Small intestine (tissue), 7 donors: ENCODE data around the gene ALDH1L1. TPM values are rescaled to one million over a fixed set of nuclear protein-coding genes. Genes with fewer than 3 reads are reported as not detected.

ENCODE experiments used
- DNase-seq, 2 donors: peaks; one replicate each; pipeline versions ENCODE4 v3.0.0 to v3.0.0-alpha.2; 2013
- FAIRE-seq: peaks from 2 replicates; lab custom pipeline; 2012; peaks lifted over from hg19 to GRCh38; lab: Jason Lieb, UNC
- H3K27ac ChIP-seq, 3 donors: one replicate each; pipeline ENCODE4 v1.5.1; 2013; ENCODE audit warnings: low read length in 2 of 3, mild to moderate bottlenecking in 2 of 3, control low read depth in 1 of 3, inconsistent platforms in 1 of 3, low read depth in 1 of 3, moderate library complexity in 1 of 3
- H3K27me3 ChIP-seq, 3 donors: one replicate each; pipeline ENCODE4 v1.6.1; 2013; ENCODE audit warnings: low read length in 3 of 3, inconsistent platforms in 1 of 3; ENCODE audit not compliant: control insufficient read depth in 3 of 3, insufficient read depth in 3 of 3
- H3K36me3 ChIP-seq, 3 donors: one replicate each; pipeline ENCODE4 v1.6.1; 2013; ENCODE audit warnings: low read length in 3 of 3, inconsistent platforms in 1 of 3, low read depth in 1 of 3, mild to moderate bottlenecking in 1 of 3, moderate library complexity in 1 of 3; ENCODE audit not compliant: control insufficient read depth in 3 of 3, insufficient read depth in 2 of 3
- H3K4me1 ChIP-seq, 3 donors: one replicate each; pipeline ENCODE4 v1.6.1; 2013; ENCODE audit warnings: low read length in 2 of 3, inconsistent platforms in 1 of 3, low read depth in 1 of 3, mild to moderate bottlenecking in 1 of 3, moderate library complexity in 1 of 3; ENCODE audit not compliant: control insufficient read depth in 3 of 3, insufficient read depth in 2 of 3
- H3K4me3 ChIP-seq, 3 donors: one replicate each; pipeline ENCODE4 v1.5.1; 2013; ENCODE audit warnings: low read length in 3 of 3, control low read depth in 1 of 3, inconsistent platforms in 1 of 3, low read depth in 1 of 3, mild to moderate bottlenecking in 1 of 3, moderate library complexity in 1 of 3
- H3K9me3 ChIP-seq, 2 donors: one replicate each; pipeline ENCODE4 v1.6.1; 2013; ENCODE audit warnings: low read depth in 1 of 2, low read length in 1 of 2; ENCODE audit not compliant: control insufficient read depth in 2 of 2, insufficient read depth in 1 of 2
- WGBS, 3 donors: extraction: QIAGEN DNeasy Blood & Tissue Kit; methylation state at CpG; one replicate each; pipeline ENCODE4 v1.1.7; 2013; 5-methylcytosine and 5-hydroxymethylcytosine counted together
- polyA plus RNA-seq, 4 donors: library from polyadenylated mRNA; stranded (reverse) in 3 of 4; unstranded in 1 of 4; fragments of 200-250 nt in 3 of 4; fragments of 120-200 nt in 1 of 4; gene quantifications; one replicate each; pipeline versions ENCODE4 v1.2.1 to v1.2.3, GENCODE V29; 2013
- donor health status: healthy with polysubstance abuse.
- donor health status: control.
- donor health status: control.
- donor health status: Bipolar disorder and iron deficiency.
- donor health status: healthy.

ALDH1L1 gene
- polyA plus RNA-seq, 4 donors = 0.27 to 58.7 (median 2.5) TPM

- peaks cover 0 to 24% (median 0%) of the 10 kb centered on the region in 3 donors for H3K36me3 ChIP-seq
- FAIRE-seq (no peak), DNase-seq (no peak)
- H3K27me3 ChIP-seq = no peaks in the 10 kb centered on the region
- no peak overlapping the region for H3K4me3 ChIP-seq
- peaks cover 0 to 11% (median 6%) of the 10 kb centered on the region in 3 donors for H3K4me1 ChIP-seq
- H3K9me3 ChIP-seq = no peaks in the 10 kb centered on the region
- WGBS, 3 donors = 93 to 95% (median 95%) methylated on average over 13 of the region's 13 CpGs
- H3K27ac ChIP-seq = no peak overlapping the region
Observed at GRCh38 chr3:126057936-126058335, 122.5 kb downstream of the ALDH1L1 start.

GRCh38 chr3:126057501-126057819 is 122.9 kb downstream of the ALDH1L1 start:
- Histone ChIP-seq H3K36me3 (peaks cover 0 to 22% (median 0%) of the 10 kb centered on the region in 3 donors), H3K4me3 (no peak overlapping the region), H3K4me1 (peaks cover 0 to 11% (median 6%) of the 10 kb centered on the region in 3 donors), H3K27me3 (no peaks in the 10 kb centered on the region), H3K9me3 (no peaks in the 10 kb centered on the region), H3K27ac (peak overlapping the region in 1 of 3 donors; percentile 88)
- FAIRE-seq (no peak), DNase-seq (no peak)
- 81 to 94% (median 90%) methylated on average over 10 of the region's 10 CpGs for WGBS, 3 donors

DNA sequence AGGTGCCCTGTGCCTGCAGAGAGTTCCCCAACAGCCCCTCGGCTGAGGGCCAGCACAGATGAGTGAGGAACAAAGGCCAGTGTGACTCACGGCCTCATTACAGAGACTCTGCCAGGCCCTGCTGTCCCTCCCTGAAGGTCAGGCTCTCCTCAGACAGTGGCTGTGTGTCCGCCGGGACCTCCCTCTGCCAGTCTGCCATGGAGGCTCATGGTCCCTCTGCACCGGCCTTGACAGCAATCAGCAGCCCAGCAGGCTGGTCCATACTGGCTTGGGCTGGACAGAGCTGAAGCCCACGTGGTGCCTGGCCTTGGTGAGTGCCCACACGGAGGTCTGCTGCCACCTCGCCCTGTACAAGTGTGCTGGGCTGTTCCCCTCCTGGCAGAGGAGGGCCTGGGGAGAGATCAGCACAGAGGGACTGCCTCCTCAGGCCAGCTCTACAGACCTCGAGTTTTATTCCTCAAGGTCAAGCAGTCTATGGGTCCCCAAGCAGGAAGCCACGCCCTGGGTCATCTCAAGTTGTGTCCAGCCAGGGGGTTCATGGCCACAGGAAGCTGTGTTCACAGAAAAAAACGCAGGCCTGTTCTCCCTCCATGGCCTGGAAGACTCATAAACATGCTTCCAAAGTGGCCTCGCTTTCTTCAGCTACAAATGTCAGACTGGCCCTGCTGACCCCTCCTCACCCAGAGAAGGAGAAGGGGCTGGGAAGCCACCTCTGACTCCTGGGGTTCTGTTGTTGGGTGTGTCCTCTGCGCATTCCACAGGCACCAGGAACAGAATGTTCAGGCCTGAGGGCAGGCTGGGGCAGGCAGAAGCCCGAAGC is 123.5 kb downstream of the ALDH1L1 start:
- no peak overlapping the region for H3K4me3 ChIP-seq
- no peak for FAIRE-seq

GRCh38 chr3:126056088-126056487 is 124.3 kb downstream of the ALDH1L1 start:
- FAIRE-seq (no peak), DNase-seq (no peak)
- Histone ChIP-seq H3K36me3 (peaks cover 0 to 19% (median 0%) of the 10 kb centered on the region in 3 donors), H3K4me1 (peaks cover 0 to 11% (median 6%) of the 10 kb centered on the region in 3 donors), H3K4me3 (no peak overlapping the region), H3K9me3 (no peaks in the 10 kb centered on the region), H3K27ac (no peak overlapping the region), H3K27me3 (no peaks in the 10 kb centered on the region)
- 88 to 96% (median 92%) methylated on average over 10 of the region's 10 CpGs for WGBS, 3 donors

More for the DNA sequence above, 123.5 kb downstream of the ALDH1L1 start:
- DNase-seq = peak; percentile 69 to 92
- Histone ChIP-seq H3K4me1 (peaks cover 0 to 11% (median 6%) of the 10 kb centered on the region in 3 donors), H3K27me3 (no peaks in the 10 kb centered on the region), H3K27ac (peak overlapping the region; percentile 28 to 88 (median 28)), H3K9me3 (no peaks in the 10 kb centered on the region), H3K36me3 (peaks cover 0 to 19% (median 0%) of the 10 kb centered on the region in 3 donors)
- whole genome bisulfite sequencing, 3 donors = 41 to 65% (median 48%) methylated on average over 14 of the region's 14 CpGs

DNA sequence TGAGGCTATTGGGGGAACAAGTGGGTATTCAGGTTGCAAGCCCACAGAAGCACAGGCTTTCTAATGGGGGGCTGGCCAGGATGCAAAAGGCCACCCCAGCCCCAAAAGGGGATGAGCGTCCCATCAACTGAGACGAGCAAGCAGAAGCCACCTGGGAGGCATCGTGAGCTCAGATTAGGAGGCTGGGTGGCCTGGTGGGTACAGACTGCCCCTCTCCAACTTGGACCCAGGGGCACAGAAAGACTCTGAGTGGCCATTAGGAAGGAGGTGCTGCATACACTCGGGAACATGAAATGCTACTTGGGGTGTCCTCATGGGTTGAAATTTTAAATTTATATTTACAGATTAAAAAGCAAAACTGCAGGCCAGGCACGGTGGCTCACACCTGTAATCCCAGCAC is 125.5 kb downstream of the ALDH1L1 start:
- H3K9me3 ChIP-seq = no peaks in the 10 kb centered on the region
- no peak for FAIRE-seq
- no peak overlapping the region for H3K4me3 ChIP-seq
- peaks cover 0 to 11% (median 6%) of the 10 kb centered on the region in 3 donors for H3K4me1 ChIP-seq
- 94 to 98% (median 95%) methylated on average over 5 of the region's 5 CpGs for WGBS, 3 donors
- H3K27ac ChIP-seq = no peak overlapping the region
- no peaks in the 10 kb centered on the region for H3K27me3 ChIP-seq
- peaks cover 0 to 17% (median 0%) of the 10 kb centered on the region in 3 donors for H3K36me3 ChIP-seq
- DNase-seq = no peak

DNA sequence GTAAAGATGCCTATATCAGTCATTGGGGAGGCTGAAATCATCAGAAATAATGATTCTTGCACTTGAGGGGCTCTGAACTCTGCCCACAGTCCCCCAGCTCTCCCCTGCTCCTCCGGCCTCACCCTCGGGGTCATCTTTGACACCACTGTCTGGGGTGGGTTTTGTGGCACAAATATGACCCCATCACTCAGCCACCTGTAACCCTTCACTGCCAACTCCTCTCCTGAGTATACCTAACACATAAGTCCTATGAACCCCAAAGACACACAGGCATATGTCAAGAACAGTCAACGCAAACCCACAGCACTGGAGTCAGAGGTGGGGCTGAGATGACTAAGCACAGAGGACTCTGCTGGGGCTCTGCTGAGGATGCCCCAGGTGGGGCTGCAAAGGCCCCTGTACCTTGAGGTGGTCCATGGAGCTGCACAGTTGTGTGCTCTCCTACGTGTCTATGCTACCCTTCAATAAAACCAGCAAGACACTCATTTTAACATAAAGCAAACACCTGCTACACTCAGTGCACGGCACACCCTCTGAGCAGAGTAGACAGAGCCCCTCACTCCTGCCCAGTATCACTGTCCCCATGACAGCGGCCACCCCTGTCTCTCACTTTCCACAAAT is 126.3 kb downstream of the ALDH1L1 start:
- WGBS, 3 donors = 90 to 95% (median 93%) methylated on average over 6 of the region's 6 CpGs
- no peak for FAIRE-seq

More for the DNA sequence above, 126.3 kb downstream of the ALDH1L1 start:
- no peak overlapping the region for H3K27ac ChIP-seq
- no peaks in the 10 kb centered on the region for H3K9me3 ChIP-seq
- H3K36me3 ChIP-seq = peaks cover 0 to 17% (median 0%) of the 10 kb centered on the region in 3 donors
- no peaks in the 10 kb centered on the region for H3K27me3 ChIP-seq
- no peak for DNase-seq
- H3K4me1 ChIP-seq = peaks cover 0 to 11% (median 6%) of the 10 kb centered on the region in 3 donors
- no peak overlapping the region for H3K4me3 ChIP-seq

Other genes with a start within 250 kb of the ALDH1L1 start
- gene ROPN1B, start 211.4 kb downstream of the ALDH1L1 start, polyA plus RNA-seq = under 1 TPM in 2 of 4 donors, not detected in 2; 0.06 to 0.07 TPM
- gene SLC41A3, start 96.5 kb downstream of the ALDH1L1 start, polyA plus RNA-seq = 10 to 100 TPM; 31.4 to 46.1 (median 36.3) TPM
- gene KLF15, start 176.8 kb upstream of the ALDH1L1 start, polyA plus RNA-seq = 1 to 10 TPM in 3 of 4 donors, under 1 TPM in 1; 0.45 to 9.7 (median 2.0) TPM
- under 1 TPM in 1 of 4 donors, not detected in 3; 0.53 TPM for gene CFAP100, start 214.3 kb upstream of the ALDH1L1 start, polyA plus RNA-seq